Brain microvascular endothelial cell (primary cell): ENCODE results near the gene EAF2.

ENCODE experiments used
- DNase-seq: peaks from one replicate; pipeline ENCODE4 v3.0.0-alpha.2; 2020
- H3K27ac ChIP-seq: fragments of 250-450 bp; sonication (Bioruptor Pico); 2 replicates; pipeline ENCODE4 v1.5.1; 2020; ENCODE audit warnings: mild to moderate bottlenecking, moderate library complexity
- H3K27me3 ChIP-seq: fragments of 250-450 bp; sonication (Bioruptor Pico); replicated peaks from 2 replicates; pipeline ENCODE4 v1.5.1; 2020; ENCODE audit warnings: mild to moderate bottlenecking
- H3K36me3 ChIP-seq: fragments of 250-450 bp; sonication (Bioruptor Pico); replicated peaks from 2 replicates; pipeline ENCODE4 v1.5.1; 2020; ENCODE audit warnings: mild to moderate bottlenecking
- H3K4me3 ChIP-seq: 2 replicates; pipeline ENCODE4 v1.5.1; 2011; ENCODE audit warnings: low read depth, mild to moderate bottlenecking, control low read depth, low read length, moderate library complexity
- in situ Hi-C: cut with HindIII; loops from 2 replicates; pipeline ENCODE4 v1.10.0; 2017; ENCODE audit warnings: low sequenced_read_pairs, low pct_ligation_motif_present
- TF ChIP-seq, protein P1 (sequence below): IDR thresholded peaks from 2 replicates; pipeline ENCODE4 v1.5.1; 2011; ENCODE audit warnings: low read depth, mild to moderate bottlenecking, moderate library complexity, low read length, control low read depth, inconsistent platforms; ENCODE audit errors: missing control alignments

EAF2 gene

DNA sequence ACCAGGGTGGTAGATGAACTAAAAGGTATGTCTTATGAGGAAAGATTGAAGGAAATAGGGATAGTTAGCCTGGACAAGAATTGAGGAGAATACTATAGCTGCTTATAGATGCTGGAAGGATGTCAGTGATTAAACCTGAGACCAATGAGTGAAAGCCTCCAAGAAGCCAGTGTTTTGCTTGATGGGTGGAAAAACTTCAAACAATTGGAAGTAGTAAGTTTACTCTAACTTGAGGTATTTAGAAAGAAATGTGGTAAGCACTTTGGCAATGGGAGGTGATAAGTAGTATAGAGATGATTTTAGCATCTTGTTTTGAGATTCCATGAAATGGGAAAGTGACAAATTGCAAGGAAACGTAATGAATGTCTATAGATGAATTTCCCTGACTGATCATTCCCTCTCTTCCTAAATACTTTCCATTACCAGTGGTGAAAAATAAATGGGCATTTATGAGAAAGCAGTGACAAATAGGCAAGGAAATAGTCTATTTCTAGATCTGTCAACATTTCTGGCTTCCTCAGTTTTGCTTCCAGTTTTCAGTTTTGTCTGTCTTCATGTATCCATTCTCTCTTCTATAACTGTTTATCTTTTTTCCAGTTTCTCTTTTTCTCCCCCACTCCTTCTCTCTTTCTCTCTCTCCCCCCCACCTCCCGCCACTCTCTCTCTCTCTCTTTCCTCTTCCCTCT, 78.4 kb downstream of the EAF2 start:
- TF ChIP-seq, protein P1, sequence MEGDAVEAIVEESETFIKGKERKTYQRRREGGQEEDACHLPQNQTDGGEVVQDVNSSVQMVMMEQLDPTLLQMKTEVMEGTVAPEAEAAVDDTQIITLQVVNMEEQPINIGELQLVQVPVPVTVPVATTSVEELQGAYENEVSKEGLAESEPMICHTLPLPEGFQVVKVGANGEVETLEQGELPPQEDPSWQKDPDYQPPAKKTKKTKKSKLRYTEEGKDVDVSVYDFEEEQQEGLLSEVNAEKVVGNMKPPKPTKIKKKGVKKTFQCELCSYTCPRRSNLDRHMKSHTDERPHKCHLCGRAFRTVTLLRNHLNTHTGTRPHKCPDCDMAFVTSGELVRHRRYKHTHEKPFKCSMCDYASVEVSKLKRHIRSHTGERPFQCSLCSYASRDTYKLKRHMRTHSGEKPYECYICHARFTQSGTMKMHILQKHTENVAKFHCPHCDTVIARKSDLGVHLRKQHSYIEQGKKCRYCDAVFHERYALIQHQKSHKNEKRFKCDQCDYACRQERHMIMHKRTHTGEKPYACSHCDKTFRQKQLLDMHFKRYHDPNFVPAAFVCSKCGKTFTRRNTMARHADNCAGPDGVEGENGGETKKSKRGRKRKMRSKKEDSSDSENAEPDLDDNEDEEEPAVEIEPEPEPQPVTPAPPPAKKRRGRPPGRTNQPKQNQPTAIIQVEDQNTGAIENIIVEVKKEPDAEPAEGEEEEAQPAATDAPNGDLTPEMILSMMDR: no peak
- no peak overlapping the region for H3K4me3 ChIP-seq
- H3K27me3 ChIP-seq: no peaks in the 10 kb centered on the region
- H3K36me3 ChIP-seq: no peaks in the 10 kb centered on the region
- H3K27ac ChIP-seq: no peak overlapping the region
- no peak for DNase-seq
- in situ Hi-C loops: no loop called here

DNA sequence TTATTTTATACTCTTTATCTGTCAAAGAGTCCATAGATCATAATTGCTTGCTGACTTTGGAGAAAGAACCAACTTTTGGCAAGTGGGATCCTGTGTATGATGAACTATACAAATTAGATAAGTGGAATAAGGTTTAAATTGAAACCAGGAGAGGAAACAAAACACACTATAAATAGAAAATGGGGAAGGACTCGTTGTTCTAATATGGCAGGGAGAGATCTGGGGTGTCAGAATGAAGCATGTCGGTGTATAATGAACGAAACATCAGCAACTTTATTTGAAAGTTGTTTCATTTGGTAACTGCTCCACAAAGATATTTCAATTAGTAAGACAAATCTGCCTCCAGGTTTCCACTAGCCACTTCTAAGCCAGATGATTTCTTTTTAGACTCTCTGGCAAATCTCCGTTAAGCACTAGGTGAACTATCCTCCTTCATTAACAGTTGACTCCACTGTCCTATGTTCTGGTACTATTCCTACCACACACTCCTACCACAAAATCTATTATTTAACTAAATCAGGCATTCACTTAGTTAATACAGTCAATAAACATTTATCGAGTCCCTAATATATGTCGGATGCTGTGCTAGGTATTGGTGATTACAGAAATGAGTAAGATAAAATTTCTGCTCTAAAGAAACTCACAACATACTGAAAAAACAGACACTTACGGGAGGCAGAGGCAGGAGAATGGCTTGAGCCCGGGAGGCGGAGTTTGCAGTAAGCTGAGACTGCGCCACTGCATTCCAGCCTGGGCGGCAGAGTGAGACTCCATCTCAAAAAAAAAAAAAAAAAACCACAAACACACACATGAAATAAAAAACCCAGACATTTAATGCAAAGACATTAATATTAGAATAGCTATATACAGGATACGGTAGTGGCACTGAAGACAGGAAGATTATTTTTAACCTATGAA, 79.3 kb downstream of the EAF2 start:
- Histone ChIP-seq H3K36me3 (no peaks in the 10 kb centered on the region), H3K27me3 (no peaks in the 10 kb centered on the region), H3K27ac (no peak overlapping the region), H3K4me3 (no peak overlapping the region)
- peak; percentile 10 for DNase-seq
- in situ Hi-C loops: no loop called here
- TF ChIP-seq, protein P1: no peak

DNA sequence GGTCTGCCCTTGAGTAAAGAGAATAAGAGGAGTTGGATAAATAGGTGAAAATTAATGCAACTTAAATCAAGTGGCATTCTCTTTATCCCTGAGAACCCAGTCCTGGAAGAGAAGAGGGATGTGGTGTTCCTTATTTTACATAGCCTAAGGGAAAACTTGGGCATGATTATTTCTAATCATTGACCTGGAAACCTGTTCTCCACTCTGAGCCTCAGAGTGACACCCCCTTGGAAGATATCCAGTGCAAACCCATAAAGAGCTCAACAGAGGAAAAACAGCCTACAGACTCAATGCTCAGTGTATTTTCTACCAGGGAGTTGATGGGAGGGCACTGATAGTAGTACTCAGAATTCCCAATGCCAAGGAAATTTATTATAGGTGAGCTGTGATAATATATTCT, 81.2 kb downstream of the EAF2 start:
- no peak overlapping the region for H3K27ac ChIP-seq
- TF ChIP-seq, protein P1: no peak
- no peak for DNase-seq
- no peak overlapping the region for H3K4me3 ChIP-seq
- in situ Hi-C loops: no loop called here
- H3K27me3 ChIP-seq: no peaks in the 10 kb centered on the region
- H3K36me3 ChIP-seq: no peaks in the 10 kb centered on the region

- Histone ChIP-seq H3K4me3 (no peak overlapping the region), H3K27ac (no peak overlapping the region), H3K36me3 (no peaks in the 10 kb centered on the region), H3K27me3 (no peaks in the 10 kb centered on the region)
- TF ChIP-seq, protein P1: no peak
- in situ Hi-C loops: no loop called here
- no peak for DNase-seq
Observed at GRCh38 chr3:121918779-121919483, 83.9 kb downstream of the EAF2 start.

GRCh38 chr3:121924734-121925133, 89.7 kb downstream of the EAF2 start:
- TF ChIP-seq, protein P1: no peak
- Histone ChIP-seq H3K36me3 (no peaks in the 10 kb centered on the region), H3K4me3 (no peak overlapping the region), H3K27me3 (no peaks in the 10 kb centered on the region), H3K27ac (no peak overlapping the region)
- in situ Hi-C loops: no loop called here
- DNase-seq: no peak
